Thyroid gland (tissue), 4 donors: ENCODE measurements around the gene GYPC. TPM values are rescaled to one million over a fixed set of nuclear protein-coding genes. Genes with fewer than 3 reads are reported as not detected.

Experiments
- DNase-seq, 2 donors: peaks; one replicate each; pipeline ENCODE4 v3.0.0-alpha.2; 2019
- H3K27ac ChIP-seq, 3 donors: fragments of 200-600 bp; sonication (generic); 1 replicate in 2 of 3; 2 replicates in 1 of 3; pipeline ENCODE4 v1.5.1; 2016 to 2019; ENCODE audit warnings: mild to moderate bottlenecking in 1 of 3, moderate library complexity in 1 of 3
- H3K27me3 ChIP-seq: fragments of 200-600 bp; sonication (generic); one replicate; pipeline ENCODE4 v1.5.1; 2019
- H3K36me3 ChIP-seq, 2 donors: fragments of 200-600 bp; sonication (generic); one replicate each; pipeline ENCODE4 v1.5.1; 2016 to 2019
- H3K4me1 ChIP-seq, 2 donors: fragments of 200-600 bp; sonication (generic); one replicate each; pipeline ENCODE4 v1.5.1; 2017 to 2019
- H3K4me3 ChIP-seq, 3 donors: fragments of 200-600 bp; sonication (generic); replicated peaks in 1 of 3; 1 replicate in 2 of 3; 2 replicates in 1 of 3; pipeline ENCODE4 v1.5.1; 2016; ENCODE audit warnings: mild to moderate bottlenecking in 1 of 3
- H3K9me3 ChIP-seq: fragments of 200-600 bp; sonication (generic); one replicate; pipeline ENCODE4 v1.5.1; 2017
- CTCF ChIP-seq, 6 experiments: fragments of 200-600 bp in 3 of 6; fragments of 450-650 bp in 3 of 6; sonication (generic) in 3 of 6; IDR thresholded peaks; one replicate each; pipeline ENCODE4 v1.5.1; 2016 to 2019; ENCODE audit warnings: antibody characterized with exemption in 6 of 6, mild to moderate bottlenecking in 2 of 6, inconsistent platforms in 1 of 6, moderate library complexity in 1 of 6
- POLR2A ChIP-seq, 2 donors: fragments of 450-650 bp; IDR thresholded peaks; one replicate each; pipeline ENCODE4 v1.6.1; 2017; ENCODE audit warnings: antibody characterized with exemption in 2 of 2, mild to moderate bottlenecking in 2 of 2, moderate library complexity in 1 of 2
- WGBS, 2 donors: methylation state at CpG; one replicate each; pipeline ENCODE4 v1.1.5; 2017; 5-methylcytosine and 5-hydroxymethylcytosine counted together
- intact Hi-C: fragments of 100-400 bp; cut with DNase I; formaldehyde crosslinking; loops from one replicate; pipeline ENCODE4 v1.15.1; 2023
- total RNA-seq, 4 donors: library from RNA; depleted of rRNA; stranded (reverse); fragments of >200 nt; gene quantifications; one replicate each; pipeline ENCODE4 v1.2.3, GENCODE V29; 2016

The GYPC gene
- total RNA-seq, 4 donors from 2014 or later, result 17.1 to 83.6 (median 42.5) TPM

GRCh38 chr2:126677176-126677538 lies 21.2 kb downstream of the GYPC start:
- H3K4me3 ChIP-seq, result no peak overlapping the region
- H3K27me3 ChIP-seq, result no peaks in the 10 kb centered on the region
- H3K36me3 ChIP-seq, result no peaks in the 10 kb centered on the region
- no peak for DNase-seq
- TF ChIP-seq CTCF (IDR thresholded peaks at IDR 0.05), result no peak
- TF ChIP-seq POLR2A (IDR thresholded peaks at IDR 0.05), result no peak
- intact Hi-C loops, result no loop called here
- no peaks in the 10 kb centered on the region for H3K4me1 ChIP-seq
- H3K27ac ChIP-seq, result no peak overlapping the region
- no peaks in the 10 kb centered on the region for H3K9me3 ChIP-seq
- WGBS, 2 donors, result 88 to 92% methylated on average over 1 of the region's 1 CpG

- no peak overlapping the region for H3K4me3 ChIP-seq
- no peak overlapping the region for H3K27ac ChIP-seq
- intact Hi-C loops, result no loop called here
- TF ChIP-seq CTCF (IDR thresholded peaks at IDR 0.05) (no peak), POLR2A (IDR thresholded peaks at IDR 0.05) (no peak)
- H3K4me1 ChIP-seq, result no peaks in the 10 kb centered on the region
- DNase-seq, result no peak
- H3K27me3 ChIP-seq, result no peaks in the 10 kb centered on the region
- H3K36me3 ChIP-seq, result no peaks in the 10 kb centered on the region
- no peaks in the 10 kb centered on the region for H3K9me3 ChIP-seq
- WGBS, 2 donors, result 61 to 65% methylated on average over 13 of the region's 13 CpGs
Measured at GRCh38 chr2:126678269-126679065, 22.5 kb downstream of the GYPC start.

GRCh38 chr2:126679094-126679713 lies 23.2 kb downstream of the GYPC start:
- no peak overlapping the region for H3K4me3 ChIP-seq
- H3K36me3 ChIP-seq, result no peaks in the 10 kb centered on the region
- TF ChIP-seq CTCF (IDR thresholded peaks at IDR 0.05) (no peak), POLR2A (IDR thresholded peaks at IDR 0.05) (no peak)
- DNase-seq, result no peak
- H3K27me3 ChIP-seq, result no peaks in the 10 kb centered on the region
- no peak overlapping the region for H3K27ac ChIP-seq
- WGBS, 2 donors, result 95 to 98% methylated on average over 9 of the region's 9 CpGs
- no peaks in the 10 kb centered on the region for H3K9me3 ChIP-seq
- intact Hi-C loops, result no loop called here
- no peaks in the 10 kb centered on the region for H3K4me1 ChIP-seq

GRCh38 chr2:126681505-126681904 lies 25.5 kb downstream of the GYPC start:
- intact Hi-C loops, result no loop called here
- Histone ChIP-seq H3K4me1 (no peaks in the 10 kb centered on the region), H3K27me3 (no peaks in the 10 kb centered on the region), H3K9me3 (no peaks in the 10 kb centered on the region), H3K36me3 (no peaks in the 10 kb centered on the region), H3K27ac (no peak overlapping the region), H3K4me3 (no peak overlapping the region)
- DNase-seq, result no peak
- WGBS, 2 donors, result 92 to 94% methylated on average over 6 of the region's 6 CpGs
- TF ChIP-seq POLR2A (IDR thresholded peaks at IDR 0.05), result no peak

- intact Hi-C loops, result no loop called here
- Histone ChIP-seq H3K27ac (no peak overlapping the region), H3K27me3 (no peaks in the 10 kb centered on the region), H3K36me3 (no peaks in the 10 kb centered on the region), H3K4me1 (no peaks in the 10 kb centered on the region), H3K9me3 (no peaks in the 10 kb centered on the region), H3K4me3 (no peak overlapping the region)
- no peak for TF ChIP-seq POLR2A (IDR thresholded peaks at IDR 0.05)
- TF ChIP-seq CTCF (IDR thresholded peaks at IDR 0.05), result no peak
- 87 to 92% methylated on average over 4 of the region's 4 CpGs for WGBS, 2 donors
- no peak for DNase-seq
Measured at GRCh38 chr2:126685629-126686028, 29.7 kb downstream of the GYPC start.
